Measurements from ENCODE around the gene CNTN4. TPM values are rescaled to one million over a fixed set of nuclear protein-coding genes. Genes with fewer than 3 reads are reported as not detected.

CNTN4 gene
- polyA plus RNA-seq, 1 donor (not counting 4 experiments of a cell fraction or from before 2014, with no cell fraction given): not detected

- no peaks in the 10 kb centered on the region for H3K36me3 ChIP-seq (ENCODE audit: control insufficient read depth in 2 of 2, extremely low read depth in 1 of 2, insufficient read depth in 2 of 2, low read length in 2 of 2)
- H3K4me3 ChIP-seq (ENCODE audit: control insufficient read depth in 2 of 3, extremely low read depth in 1 of 3, insufficient read depth in 2 of 3, low read depth in 1 of 3, low read length in 3 of 3): no peak overlapping the region
- TF ChIP-seq CTCF (optimal IDR thresholded peaks at IDR 0.05 in 1 of 3, IDR thresholded peaks at IDR 0.05 in 1 of 3, conservative IDR thresholded peaks at IDR 0.05 in 1 of 3; ENCODE audit: extremely low read depth in 1 of 3, insufficient read depth in 2 of 3, low read length in 3 of 3) (no peak), EZH2 (IDR thresholded peaks at IDR 0.05; ENCODE audit: low read length) (no peak)
- dilution Hi-C loops (cut with MboI; ENCODE audit: extremely low pct_ligation_motif_present, low sequenced_read_pairs): no loop called here
- H3K79me2 ChIP-seq (ENCODE audit: control insufficient read depth, insufficient read depth, low read length): no peaks in the 10 kb centered on the region
- H3K9me3 ChIP-seq (ENCODE audit: control insufficient read depth, low read depth, low read length): no peaks in the 10 kb centered on the region
- H3K4me1 ChIP-seq (ENCODE audit: control insufficient read depth, extremely low read depth, insufficient read depth, low read length): no peaks in the 10 kb centered on the region
- no peak overlapping the region for H3K9ac ChIP-seq (ENCODE audit: control insufficient read depth, extremely low read depth, insufficient read depth, low read length)
- FAIRE-seq (no peak), DNase-seq (ENCODE audit: low read depth, low spot score) (no peak)
- no peak overlapping the region for H3K4me2 ChIP-seq (ENCODE audit: control insufficient read depth, extremely low read depth, insufficient read depth, low read depth, low read length)
- no peaks in the 10 kb centered on the region for H4K20me1 ChIP-seq (ENCODE audit: control insufficient read depth, extremely low read depth, insufficient read depth, low read length)
- H3K9me1 ChIP-seq (ENCODE audit: control insufficient read depth, extremely low read depth, insufficient read depth, low read length): no peaks in the 10 kb centered on the region
- no peak overlapping the region for H3K27ac ChIP-seq (ENCODE audit: control insufficient read depth, insufficient read depth, low read length)
- no peak overlapping the region for H2AFZ ChIP-seq (ENCODE audit: control insufficient read depth, low read length)
- H3K27me3 ChIP-seq (ENCODE audit: control insufficient read depth, extremely low read depth, insufficient read depth, low read length): peaks cover 37% of the 10 kb centered on the region
These were observed 3.7 kb upstream of the CNTN4 start for GRCh38 chr3:2094941-2095340.

DNA sequence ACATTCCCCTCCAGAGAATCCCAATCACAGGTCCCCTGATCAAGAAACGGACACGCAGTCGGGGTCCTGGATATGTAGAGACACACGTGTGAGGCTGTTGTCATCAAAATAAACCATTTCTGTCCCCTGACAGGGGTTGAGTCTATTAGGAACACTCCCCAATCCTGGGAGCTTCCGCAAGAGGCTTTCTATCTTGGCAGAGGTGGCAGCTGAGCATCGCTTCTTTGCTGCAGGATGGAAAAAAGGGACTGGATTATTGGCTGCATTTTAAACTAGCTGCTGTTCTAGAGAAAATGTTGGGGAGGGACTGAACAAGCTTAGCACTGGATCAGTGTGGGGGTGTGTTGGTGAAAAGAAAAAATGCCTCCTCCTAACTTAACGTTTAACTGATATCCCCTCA, 2.5 kb upstream of the CNTN4 start:
- DNase-seq (ENCODE audit: low read depth, low spot score) (no peak), FAIRE-seq (no peak)
- no peaks in the 10 kb centered on the region for H3K9me1 ChIP-seq (ENCODE audit: control insufficient read depth, extremely low read depth, insufficient read depth, low read length)
- TF ChIP-seq CTCF (optimal IDR thresholded peaks at IDR 0.05 in 1 of 3, IDR thresholded peaks at IDR 0.05 in 1 of 3, conservative IDR thresholded peaks at IDR 0.05 in 1 of 3; ENCODE audit: extremely low read depth in 1 of 3, insufficient read depth in 2 of 3, low read length in 3 of 3) (no peak), EZH2 (IDR thresholded peaks at IDR 0.05; ENCODE audit: low read length) (no peak)
- H3K27me3 ChIP-seq (ENCODE audit: control insufficient read depth, extremely low read depth, insufficient read depth, low read length): peaks cover 45% of the 10 kb centered on the region
- H3K4me2 ChIP-seq (ENCODE audit: control insufficient read depth, extremely low read depth, insufficient read depth, low read depth, low read length): no peak overlapping the region
- H3K4me1 ChIP-seq (ENCODE audit: control insufficient read depth, extremely low read depth, insufficient read depth, low read length): no peaks in the 10 kb centered on the region
- H3K27ac ChIP-seq (ENCODE audit: control insufficient read depth, insufficient read depth, low read length): no peak overlapping the region
- H3K4me3 ChIP-seq (ENCODE audit: control insufficient read depth in 2 of 3, extremely low read depth in 1 of 3, insufficient read depth in 2 of 3, low read depth in 1 of 3, low read length in 3 of 3): no peak overlapping the region
- H3K9ac ChIP-seq (ENCODE audit: control insufficient read depth, extremely low read depth, insufficient read depth, low read length): no peak overlapping the region
- H4K20me1 ChIP-seq (ENCODE audit: control insufficient read depth, extremely low read depth, insufficient read depth, low read length): no peaks in the 10 kb centered on the region
- dilution Hi-C loops (cut with MboI; ENCODE audit: extremely low pct_ligation_motif_present, low sequenced_read_pairs): no loop called here
- H2AFZ ChIP-seq (ENCODE audit: control insufficient read depth, low read length): no peak overlapping the region
- H3K79me2 ChIP-seq (ENCODE audit: control insufficient read depth, insufficient read depth, low read length): no peaks in the 10 kb centered on the region
- H3K36me3 ChIP-seq (ENCODE audit: control insufficient read depth in 2 of 2, extremely low read depth in 1 of 2, insufficient read depth in 2 of 2, low read length in 2 of 2): no peaks in the 10 kb centered on the region
- no peaks in the 10 kb centered on the region for H3K9me3 ChIP-seq (ENCODE audit: control insufficient read depth, low read depth, low read length)

All from keratinocyte (primary cell).